ENCODE measurements around the gene GNG4.
"Not testable (repeated sequence)": the region's sequence is repeated elsewhere in the genome, so short reads cannot be mapped to it uniquely, and the experiment has no call there.

Gene GNG4

GRCh38 chr1:235579891-235580290 is 69.7 kb downstream of the GNG4 start:
- DNase-seq = no peak

- DNase-seq = no peak
Observed at GRCh38 chr1:235575597-235575996, 74.0 kb downstream of the GNG4 start.

GRCh38 chr1:235573880-235574279 is 75.7 kb downstream of the GNG4 start:
- DNase-seq = no peak

DNA sequence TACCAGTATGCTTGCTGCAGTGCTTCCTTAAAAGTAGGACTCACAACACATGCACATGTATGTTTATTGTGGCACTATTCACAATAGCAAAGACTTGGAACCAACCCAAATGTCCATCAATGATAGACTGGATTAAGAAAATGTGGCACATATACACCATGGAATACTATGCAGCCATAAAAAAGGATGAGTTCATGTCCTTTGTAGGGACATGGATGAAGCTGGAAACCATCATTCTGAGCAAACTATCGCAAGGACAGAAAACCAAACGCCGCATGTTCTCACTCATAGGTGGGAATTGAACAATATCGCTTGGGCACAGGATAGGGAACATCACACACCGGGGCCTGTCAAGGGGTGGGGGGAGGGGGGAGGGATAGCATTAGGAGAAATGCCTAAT is 76.6 kb downstream of the GNG4 start:
- DNase-seq = not testable (repeated sequence)

DNA sequence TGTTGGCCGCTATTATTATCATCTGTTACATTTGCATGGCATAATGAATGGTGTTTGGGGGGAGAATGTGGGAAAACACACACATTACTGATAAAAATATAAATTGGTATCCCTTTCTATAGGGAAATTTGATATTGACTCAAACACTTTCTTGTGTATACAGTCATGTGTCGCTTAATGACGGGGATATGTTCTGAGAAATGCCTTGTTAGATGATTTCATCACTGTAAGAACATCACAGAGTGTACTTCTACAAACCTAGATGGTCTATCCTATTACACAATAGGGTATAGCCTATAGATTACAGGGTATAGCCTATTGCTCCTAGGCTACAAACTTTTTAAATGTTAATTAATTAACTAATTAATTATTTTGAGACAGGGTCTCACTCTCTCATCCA is 78.1 kb downstream of the GNG4 start:
- DNase-seq = no peak

GRCh38 chr1:235567812-235568503 is 81.6 kb downstream of the GNG4 start:
- DNase-seq = peak; percentile 6

DNA sequence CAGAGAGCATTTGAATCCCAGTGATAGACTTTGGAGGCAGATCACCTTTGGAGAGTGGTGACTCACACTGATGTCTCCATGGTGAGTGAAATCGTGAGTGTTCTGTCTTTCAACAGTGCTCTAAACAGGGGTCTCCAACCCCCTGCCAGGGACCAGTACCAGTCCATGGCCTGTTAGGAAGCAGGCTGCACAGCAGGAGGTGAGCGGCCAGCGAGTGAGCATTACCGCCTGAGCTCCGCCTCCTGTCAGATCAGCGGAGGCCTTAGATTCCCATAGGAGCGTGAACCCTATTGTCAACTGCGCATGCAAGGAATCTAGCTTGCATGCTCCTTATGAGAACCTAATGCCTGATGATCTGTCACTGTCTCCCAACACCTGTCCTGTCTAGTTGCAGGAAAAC is 83.5 kb downstream of the GNG4 start:
- no peak for DNase-seq

- no peak for DNase-seq
Observed at GRCh38 chr1:235563513-235564061, 86.0 kb downstream of the GNG4 start.

- DNase-seq = no peak
Observed at GRCh38 chr1:235562589-235562988, 87.0 kb downstream of the GNG4 start.

DNA sequence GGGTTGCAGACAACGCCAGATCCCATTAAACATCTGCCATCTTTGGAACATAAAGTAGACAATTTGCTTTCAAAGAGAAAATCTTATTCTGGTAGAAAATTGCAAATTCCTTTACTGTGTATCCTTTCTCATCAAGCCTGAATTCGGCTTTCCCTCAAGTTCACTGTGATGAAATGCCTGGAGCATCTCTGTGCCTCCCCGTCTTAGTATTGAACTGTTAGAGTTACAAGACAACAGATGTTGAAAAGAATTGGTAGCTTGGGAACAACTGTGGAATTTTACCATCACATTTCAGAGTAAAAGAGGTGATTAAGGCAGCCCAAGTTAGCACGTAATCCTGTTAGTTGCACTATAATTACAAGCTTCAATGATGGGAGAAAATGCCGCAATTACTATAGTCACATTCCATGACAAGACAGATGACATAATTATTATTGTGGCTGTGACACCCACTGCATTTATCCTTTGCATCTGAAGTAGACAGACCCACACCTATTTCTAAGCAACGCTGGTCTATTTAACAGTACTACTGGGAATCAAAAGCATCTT is 90.9 kb downstream of the GNG4 start:
- no peak for DNase-seq

- DNase-seq = peak; percentile 13
Observed at GRCh38 chr1:235557495-235557894, 92.1 kb downstream of the GNG4 start.

- DNase-seq = no peak
Observed at GRCh38 chr1:235556807-235557206, 92.8 kb downstream of the GNG4 start.

DNA sequence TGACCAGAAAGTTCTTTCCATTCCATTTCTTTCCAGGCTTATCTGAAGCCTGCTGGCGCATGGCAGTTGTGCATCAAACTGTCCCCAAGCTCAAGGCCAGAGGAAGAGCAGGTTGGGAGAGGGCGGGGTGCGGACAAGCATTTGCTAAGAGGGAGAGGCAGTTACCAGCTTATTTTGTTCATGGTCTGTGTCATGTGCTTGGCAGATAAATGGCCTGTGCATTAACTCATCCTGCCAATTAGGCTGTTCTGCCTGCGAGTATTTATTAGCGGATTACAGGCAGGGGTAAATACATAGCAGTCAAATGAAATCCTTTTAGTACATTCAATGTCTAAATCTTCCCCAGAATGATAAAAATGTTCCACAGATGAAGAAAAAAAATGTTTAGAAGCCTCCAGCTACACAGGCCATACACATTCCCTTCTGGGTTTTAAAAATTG is 96.5 kb downstream of the GNG4 start:
- no peak for DNase-seq

DNA sequence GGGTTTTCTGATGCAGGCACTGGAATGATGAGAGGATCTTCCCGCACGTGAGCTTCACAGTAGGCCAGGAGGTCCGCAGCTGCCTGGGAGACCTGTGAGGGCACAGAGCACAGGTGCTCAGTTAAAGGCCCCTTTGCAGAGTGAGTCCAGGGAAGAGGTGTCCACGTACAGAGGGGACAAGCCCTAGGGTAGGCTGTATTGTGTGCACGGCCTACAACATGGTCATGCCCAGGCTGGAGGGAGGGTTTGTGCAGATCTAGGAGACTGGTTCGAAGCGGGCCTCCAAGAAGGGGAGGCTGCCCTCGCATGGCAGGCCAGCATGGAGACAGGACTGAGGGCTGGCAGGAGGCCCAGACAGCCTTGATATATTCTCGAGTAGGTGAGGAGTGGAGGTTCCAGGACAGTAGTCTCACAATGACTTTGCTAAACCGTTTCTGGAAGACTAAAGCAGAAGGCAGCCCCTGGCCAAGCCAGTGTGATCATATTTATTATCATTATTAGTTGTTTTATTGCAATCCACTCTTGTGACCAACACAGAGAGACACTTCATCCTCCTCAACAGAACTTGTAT is 97.4 kb downstream of the GNG4 start:
- no peak for DNase-seq

GRCh38 chr1:235549351-235550139 is 100.0 kb downstream of the GNG4 start:
- DNase-seq = no peak

DNA sequence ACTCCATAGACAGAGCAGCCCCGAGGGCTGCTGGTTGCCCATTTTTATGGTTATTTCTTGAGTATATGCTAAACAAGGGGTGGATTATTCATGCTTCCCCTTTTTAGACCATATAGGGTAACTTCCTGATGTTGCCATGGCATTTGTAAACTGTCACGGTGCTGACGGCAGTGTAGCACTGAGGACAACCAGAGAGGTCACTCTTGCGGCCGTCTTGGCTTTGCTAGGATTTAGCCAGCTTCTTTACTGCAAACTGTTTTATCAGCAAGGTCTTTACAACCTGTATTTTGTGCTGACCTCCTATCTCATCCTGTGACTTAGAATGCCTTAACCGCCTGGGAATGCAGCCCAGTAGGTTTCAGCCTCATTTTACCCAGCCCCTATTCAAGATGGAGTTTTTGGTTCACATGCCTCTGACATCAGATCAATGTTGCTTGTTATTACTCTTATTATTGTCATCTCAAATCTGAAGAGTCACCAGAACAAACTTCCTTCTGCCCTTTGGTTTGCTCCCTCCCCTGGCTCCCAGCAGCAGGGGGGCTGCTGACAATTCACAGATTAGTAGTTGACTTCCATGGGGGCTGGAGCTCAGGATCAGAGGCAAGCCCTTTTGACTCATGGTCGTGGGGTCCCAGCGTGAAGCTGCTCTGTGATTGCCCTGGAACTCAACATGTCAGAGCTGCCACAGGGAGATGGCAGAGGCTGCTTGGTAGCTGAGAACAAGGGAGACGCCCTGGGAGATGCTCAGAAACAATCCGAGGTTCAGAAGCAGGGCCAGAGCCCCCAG is 103.0 kb downstream of the GNG4 start:
- DNase-seq = not testable (repeated sequence)

DNA sequence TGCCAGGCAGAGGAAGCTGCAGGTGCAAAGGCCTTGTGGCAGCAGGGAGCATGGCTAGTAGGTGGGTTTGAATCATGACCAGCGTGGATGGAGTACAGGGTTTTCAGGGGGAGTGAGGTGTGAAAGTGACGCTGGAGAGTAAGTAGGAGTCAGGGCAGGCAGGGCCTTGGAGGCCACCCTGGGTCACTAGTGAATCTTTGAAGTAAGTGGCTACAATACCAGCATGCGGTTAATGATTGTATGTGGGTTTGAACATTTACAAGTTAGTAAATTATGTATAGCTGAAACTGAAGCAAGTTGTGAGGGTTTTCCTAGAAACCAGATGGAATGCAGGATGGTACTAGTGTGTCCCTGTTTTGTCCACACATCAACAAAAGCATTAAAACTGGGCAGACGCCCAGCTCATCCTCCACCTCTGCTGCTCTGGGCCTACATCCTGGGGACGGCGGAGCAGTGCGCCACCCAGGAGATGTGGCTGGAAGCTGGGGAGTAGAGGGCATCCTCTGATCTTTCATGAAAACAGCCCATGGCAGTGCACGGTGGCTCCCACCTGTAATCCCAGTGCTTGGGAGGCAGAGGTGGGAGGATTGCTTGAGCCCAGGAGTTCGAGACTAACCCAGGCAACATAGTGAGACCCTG is 104.2 kb downstream of the GNG4 start:
- no peak for DNase-seq

DNA sequence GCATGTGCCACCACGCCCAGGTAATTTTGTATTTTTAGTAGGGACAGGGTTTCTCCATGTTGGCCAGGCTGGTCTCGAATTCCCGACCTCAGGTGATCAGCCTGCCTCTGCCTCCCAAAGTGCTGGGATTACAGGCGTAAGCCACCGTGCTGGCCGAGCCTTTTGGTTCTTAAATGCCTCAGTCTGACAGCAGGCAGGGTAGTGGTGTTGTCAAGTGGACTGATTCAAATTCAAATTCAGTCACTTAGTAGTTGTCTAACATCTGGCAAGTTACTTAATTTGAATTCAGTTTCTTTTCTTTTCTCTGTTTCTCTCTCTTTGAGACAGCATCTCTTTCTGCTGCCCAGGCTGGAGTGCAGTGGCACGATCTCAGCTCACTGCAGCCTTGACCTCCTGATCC is 106.7 kb downstream of the GNG4 start:
- DNase-seq = not testable (repeated sequence)

DNA sequence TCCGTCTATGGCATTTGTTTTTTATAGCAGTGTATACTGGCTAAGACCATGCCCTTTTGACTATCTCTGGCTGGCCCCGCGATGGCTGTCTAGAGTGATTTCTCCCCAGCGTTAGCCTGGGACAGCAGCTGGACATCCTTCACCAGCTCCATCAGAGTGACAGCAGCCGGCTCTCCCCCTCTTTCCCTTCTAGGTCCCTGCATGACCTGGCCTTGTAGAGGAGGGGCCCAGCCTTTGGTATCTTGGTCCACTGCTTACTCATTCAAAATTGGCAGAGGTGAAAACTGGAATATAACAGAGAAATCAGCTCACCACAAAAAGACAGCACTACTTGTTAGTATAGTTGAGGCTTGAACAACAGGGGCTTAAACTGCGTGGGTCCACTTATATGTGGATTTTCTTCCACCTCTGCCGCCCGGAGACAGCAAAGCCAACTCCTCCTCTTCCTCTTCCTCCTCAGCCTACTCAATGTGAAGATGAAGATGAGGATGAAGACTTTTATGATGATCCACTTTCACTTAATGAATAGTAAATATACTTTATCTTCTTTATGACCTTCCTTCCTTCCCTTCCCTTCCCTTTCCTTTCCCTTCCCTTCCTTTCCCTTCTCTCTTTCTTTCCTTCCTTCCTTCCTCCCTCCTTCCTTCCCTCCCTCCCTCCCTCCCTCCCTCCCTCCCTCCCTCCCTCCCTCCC is 116.0 kb downstream of the GNG4 start:
- no peak for DNase-seq

GRCh38 chr1:235532360-235532759 is 117.2 kb downstream of the GNG4 start:
- DNase-seq = no peak

GRCh38 chr1:235527196-235527814 is 122.3 kb downstream of the GNG4 start:
- no peak for DNase-seq
